HG02943 (cell line): ENCODE results near the gene EIF4A2.
"Not testable (repeated sequence)": the region's sequence is repeated elsewhere in the genome, so short reads cannot be mapped to it uniquely, and the experiment has no call there.

Experiments
- ATAC-seq: cut with Tn5 transposase; IDR thresholded peaks from one replicate; pipeline ENCODE4 v1.9.1; 2021; ENCODE audit warnings: mild to moderate bottlenecking, low read depth, moderate library complexity; ENCODE audit not compliant: unreplicated experiment

EIF4A2 gene

GRCh38 chr3:186784820-186785494 is 1.6 kb downstream of the EIF4A2 start:
- ATAC-seq: no peak

- no peak for ATAC-seq
Observed at GRCh38 chr3:186785495-186786018, 2.2 kb downstream of the EIF4A2 start.

GRCh38 chr3:186786922-186787321 is 3.5 kb downstream of the EIF4A2 start:
- no peak for ATAC-seq

GRCh38 chr3:186787642-186788481 is 4.5 kb downstream of the EIF4A2 start:
- no peak for ATAC-seq

- no peak for ATAC-seq
Observed at GRCh38 chr3:186788482-186789370, 5.3 kb downstream of the EIF4A2 start.

- ATAC-seq: no peak
Observed at GRCh38 chr3:186789554-186790260, 6.3 kb downstream of the EIF4A2 start.

- ATAC-seq: no peak
Observed at GRCh38 chr3:186790261-186790981, 7.0 kb downstream of the EIF4A2 start.

GRCh38 chr3:186798239-186798874 is 15.0 kb downstream of the EIF4A2 start:
- no peak for ATAC-seq

GRCh38 chr3:186800285-186800684 is 16.9 kb downstream of the EIF4A2 start:
- ATAC-seq: no peak

GRCh38 chr3:186802701-186803100 is 19.3 kb downstream of the EIF4A2 start:
- no peak for ATAC-seq

GRCh38 chr3:186803447-186803846 is 20.1 kb downstream of the EIF4A2 start:
- not testable (repeated sequence) for ATAC-seq

GRCh38 chr3:186806089-186807055 is 23.0 kb downstream of the EIF4A2 start, which contains the start of gene RFC4:
Gene RFC4 (minus strand): TSS chr3:186806482. CDS start chr3:186804713, 1,769 bp downstream.
- ATAC-seq: peak; percentile 90

- ATAC-seq: no peak
Observed at GRCh38 chr3:186807231-186807630, 23.9 kb downstream of the EIF4A2 start.

- ATAC-seq: no peak
Observed at GRCh38 chr3:186810336-186810996, 27.1 kb downstream of the EIF4A2 start.

- not testable (repeated sequence) for ATAC-seq
Observed at GRCh38 chr3:186811313-186811712, 27.9 kb downstream of the EIF4A2 start.

GRCh38 chr3:186814100-186814499 is 30.7 kb downstream of the EIF4A2 start:
- ATAC-seq: no peak

GRCh38 chr3:186815435-186815834 is 32.1 kb downstream of the EIF4A2 start:
- no peak for ATAC-seq
